HPDE6-E6E7 (cell line): ENCODE results near the gene TRAPPC5.
"Not testable (repeated sequence)": the region's sequence is repeated elsewhere in the genome, so short reads cannot be mapped to it uniquely, and the experiment has no call there.

Experiments
- DNase-seq: peaks from one replicate; pipeline ENCODE4 v3.0.0; 2011; ENCODE audit warnings: missing footprints; ENCODE audit errors: extremely low spot score

TRAPPC5 gene

GRCh38 chr19:7680606-7681339 lies at the start of gene TRAPPC5:
Gene TRAPPC5 (plus strand): TSS chr19:7680833. CDS start chr19:7682254, 1,421 bp downstream.
- peak; percentile 72 for DNase-seq

GRCh38 chr19:7631577-7631976 lies 49.1 kb upstream of the TRAPPC5 start:
- no peak for DNase-seq

GRCh38 chr19:7632340-7633203 lies 48.1 kb upstream of the TRAPPC5 start:
- DNase-seq = no peak

GRCh38 chr19:7633698-7634097 lies 46.9 kb upstream of the TRAPPC5 start, which contains the start of gene PCP2:
Gene PCP2 (minus strand): TSS chr19:7633719. CDS start chr19:7633457, 262 bp downstream.
- no peak for DNase-seq

GRCh38 chr19:7635670-7636069 lies 45.0 kb upstream of the TRAPPC5 start:
- no peak for DNase-seq

- DNase-seq = no peak
Measured at GRCh38 chr19:7636317-7636690, 44.3 kb upstream of the TRAPPC5 start.

GRCh38 chr19:7636691-7637373 lies 43.8 kb upstream of the TRAPPC5 start, which contains the start of gene STXBP2:
Gene STXBP2 (plus strand): TSS chr19:7637110. CDS start chr19:7637150, 40 bp downstream.
- peak; percentile 82 for DNase-seq

GRCh38 chr19:7637374-7638256 lies 43.0 kb upstream of the TRAPPC5 start:
- DNase-seq = no peak

- DNase-seq = no peak
Measured at GRCh38 chr19:7638802-7639465, 41.7 kb upstream of the TRAPPC5 start.

GRCh38 chr19:7639863-7640348 lies 40.7 kb upstream of the TRAPPC5 start:
- DNase-seq = no peak

GRCh38 chr19:7640803-7641202 lies 39.8 kb upstream of the TRAPPC5 start:
- no peak for DNase-seq

GRCh38 chr19:7641290-7642276 lies 39.0 kb upstream of the TRAPPC5 start:
- DNase-seq = no peak

GRCh38 chr19:7642295-7643030 lies 38.2 kb upstream of the TRAPPC5 start:
- no peak for DNase-seq

GRCh38 chr19:7643031-7643415 lies 37.6 kb upstream of the TRAPPC5 start:
- no peak for DNase-seq

GRCh38 chr19:7643629-7644549 lies 36.7 kb upstream of the TRAPPC5 start:
- not testable (repeated sequence) for DNase-seq

GRCh38 chr19:7644550-7644877 lies 36.1 kb upstream of the TRAPPC5 start:
- no peak for DNase-seq

- no peak for DNase-seq
Measured at GRCh38 chr19:7645163-7645562, 35.5 kb upstream of the TRAPPC5 start.
